NCI-H1092 treated with DMSO at 0.1 percent for 48 hours (cell line): Measurements from ENCODE around the gene FAM3A.

ENCODE experiments used
- DNase-seq: peaks from one replicate; lab custom pipeline; 2025; lab: John Stamatoyannopoulos, UW

FAM3A gene

GRCh38 chrX:154534526-154535322 is 18.7 kb upstream of the FAM3A start:
- peak; percentile 81 for DNase-seq

GRCh38 chrX:154532690-154533089 is 16.7 kb upstream of the FAM3A start:
- no peak for DNase-seq

DNA sequence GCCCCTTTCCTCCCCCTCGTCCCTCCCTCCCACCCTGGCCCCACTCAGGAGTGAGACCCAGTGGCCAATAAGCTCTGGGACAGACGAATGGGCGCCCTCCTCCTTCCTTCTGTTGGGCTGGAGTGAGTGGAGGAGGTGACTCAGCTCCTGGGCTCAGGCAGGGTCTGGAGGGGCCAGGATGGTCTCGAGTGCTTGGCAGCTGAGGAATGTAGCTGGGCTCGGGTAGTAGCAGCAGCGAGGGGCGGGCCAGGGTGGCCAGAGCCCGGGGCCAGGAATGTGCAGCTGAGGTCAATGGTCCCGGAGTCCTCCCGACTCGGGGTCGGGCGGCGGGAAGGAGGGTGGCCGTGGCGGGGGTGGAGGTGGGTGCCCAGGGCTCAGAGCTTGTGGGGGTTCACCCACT is 15.6 kb upstream of the FAM3A start:
- DNase-seq, result no peak

GRCh38 chrX:154530286-154530685 is 14.3 kb upstream of the FAM3A start:
- no peak for DNase-seq

DNA sequence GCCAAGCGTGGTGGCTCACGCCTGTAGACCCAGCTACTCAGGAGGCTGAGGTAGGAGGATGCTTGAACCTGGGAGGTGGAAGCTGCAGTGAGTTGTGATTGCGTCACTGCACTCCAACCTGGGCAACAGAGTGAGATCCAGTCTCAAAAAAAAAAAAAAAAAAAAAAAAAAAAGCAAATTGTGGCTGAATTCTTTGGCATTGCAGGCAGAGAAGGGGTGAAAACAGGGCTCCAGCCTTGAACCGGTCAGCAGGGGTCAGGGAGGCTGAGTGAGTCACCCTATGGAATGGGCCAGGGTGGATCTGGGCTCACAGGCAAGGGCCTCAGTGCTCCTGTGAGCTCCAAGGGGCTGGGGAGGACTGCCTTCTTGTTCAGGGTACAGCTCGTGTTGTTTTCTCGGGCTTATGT is 13.2 kb upstream of the FAM3A start:
- DNase-seq, result no peak

GRCh38 chrX:154526901-154527675 is 11.1 kb upstream of the FAM3A start:
- DNase-seq, result peak; percentile 84

- DNase-seq, result no peak
Measured at GRCh38 chrX:154525606-154526490, 9.8 kb upstream of the FAM3A start.

DNA sequence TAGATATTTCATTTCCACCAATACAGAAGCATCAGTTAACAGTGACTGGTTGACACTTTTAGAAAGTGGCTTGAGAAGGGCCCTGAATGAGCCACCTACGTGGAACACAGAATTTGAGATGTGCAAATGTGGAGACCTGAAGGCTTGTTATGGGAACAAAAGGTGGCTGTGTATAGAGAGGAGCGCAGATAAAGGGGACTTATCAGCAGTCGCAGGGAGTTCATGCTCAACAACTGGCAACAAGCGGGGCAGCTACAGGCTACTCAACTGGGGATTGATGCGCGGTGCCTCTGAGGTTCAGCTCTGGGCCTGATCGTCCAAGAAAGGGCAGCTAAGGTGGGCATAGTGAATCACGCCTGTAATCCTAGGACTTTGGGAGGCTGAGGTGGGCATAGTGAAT is 3.4 kb upstream of the FAM3A start:
- DNase-seq, result no peak

GRCh38 chrX:154517101-154517781 is 1.2 kb upstream of the FAM3A start:
- no peak for DNase-seq

- no peak for DNase-seq
Measured at GRCh38 chrX:154516656-154517100, 646 bp upstream of the FAM3A start.

DNA sequence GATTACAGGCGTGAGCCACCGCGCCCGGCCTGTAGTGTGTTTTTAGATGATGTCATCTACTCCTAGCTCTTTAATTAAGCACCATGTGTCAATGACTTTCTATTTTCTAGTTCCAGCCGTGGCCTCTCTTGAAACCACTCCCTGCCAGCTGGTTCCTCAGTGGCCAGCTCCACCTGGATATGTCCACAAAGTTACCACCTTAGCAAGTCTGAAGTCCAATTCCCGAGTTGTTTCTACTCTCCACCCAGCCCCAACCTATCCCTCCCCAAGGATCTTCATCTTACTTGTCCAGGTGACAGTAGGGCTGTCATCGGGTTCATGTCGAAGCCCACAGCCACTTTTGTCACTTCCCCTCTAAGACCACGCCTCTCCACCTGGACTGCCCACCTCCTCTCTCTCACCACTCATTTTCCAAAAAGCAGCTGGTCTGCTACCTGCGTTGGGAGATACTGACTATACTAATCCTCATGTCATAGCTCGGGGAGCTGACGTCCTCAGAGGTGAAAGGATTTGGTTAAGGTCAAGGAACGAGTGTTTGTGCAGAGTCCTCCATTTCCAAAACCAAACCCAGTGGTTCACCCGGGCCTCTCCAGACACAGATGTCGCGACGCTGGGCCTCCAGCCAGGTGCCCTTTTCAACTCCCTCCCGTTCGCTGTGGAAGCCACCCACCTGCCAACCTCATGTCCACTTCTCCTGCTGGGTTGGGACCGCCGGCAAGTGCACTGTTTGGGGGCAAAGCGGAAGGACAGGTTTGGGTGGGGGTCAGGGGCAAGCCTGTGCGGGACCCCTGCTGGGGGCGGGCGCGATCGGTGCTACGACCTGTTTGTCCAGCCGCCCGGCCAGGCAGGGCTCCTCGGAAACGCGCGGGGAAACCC is 704 bp downstream of the FAM3A start:
- DNase-seq, result peak; percentile 31

DNA sequence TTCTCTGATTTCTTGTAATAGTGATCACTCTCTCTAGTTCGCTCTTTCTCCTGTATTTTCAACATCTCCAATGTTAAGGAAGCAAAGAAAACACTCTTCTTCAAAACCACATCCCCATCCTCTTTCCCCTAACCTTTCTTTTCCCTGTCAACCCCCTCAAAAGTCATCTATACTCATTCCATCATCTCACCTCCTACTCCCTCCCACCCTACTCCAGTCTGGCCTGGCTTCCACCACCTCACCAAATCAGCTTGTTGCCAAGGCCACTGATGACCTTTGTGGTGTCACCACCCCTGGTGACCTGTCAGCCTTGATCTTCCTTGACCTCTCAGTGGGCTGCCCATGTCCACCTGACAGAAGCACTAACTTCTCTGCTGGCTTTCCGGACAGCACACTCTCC is 2.3 kb downstream of the FAM3A start:
- DNase-seq, result no peak

DNA sequence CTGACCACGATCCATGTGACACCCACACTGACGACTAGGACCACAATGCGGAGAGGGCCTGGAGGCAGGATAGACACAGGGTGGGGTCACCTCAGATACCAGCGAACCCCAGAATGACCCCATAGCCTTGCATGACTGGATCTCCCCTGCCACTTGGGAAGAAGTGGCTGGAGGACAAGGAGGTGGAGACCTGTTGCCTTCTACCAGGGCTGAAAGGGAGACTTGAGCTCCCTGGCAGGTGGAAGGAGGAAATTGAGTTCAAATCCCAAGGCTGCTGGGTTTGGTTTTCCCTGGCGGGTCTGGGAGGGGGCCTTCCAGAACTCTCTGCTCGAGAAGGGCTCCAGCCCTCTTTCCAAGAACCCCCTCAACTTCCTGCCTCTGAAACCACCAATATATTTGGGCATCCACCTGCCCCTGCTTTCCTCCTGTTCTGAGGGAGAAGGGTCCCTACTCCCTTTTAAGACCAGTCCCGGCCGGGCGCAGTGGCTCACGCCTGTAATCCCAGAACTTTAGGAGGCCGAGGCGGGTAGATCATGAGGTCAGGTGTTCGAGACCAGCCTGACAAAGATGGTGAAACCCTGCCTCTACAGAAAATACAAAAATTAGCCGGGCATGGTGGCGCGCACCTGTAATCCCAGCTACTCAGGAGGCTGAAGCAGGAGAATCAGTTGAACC is 3.0 kb downstream of the FAM3A start:
- no peak for DNase-seq

- DNase-seq, result no peak
Measured at GRCh38 chrX:154511761-154512160, 4.3 kb downstream of the FAM3A start.

DNA sequence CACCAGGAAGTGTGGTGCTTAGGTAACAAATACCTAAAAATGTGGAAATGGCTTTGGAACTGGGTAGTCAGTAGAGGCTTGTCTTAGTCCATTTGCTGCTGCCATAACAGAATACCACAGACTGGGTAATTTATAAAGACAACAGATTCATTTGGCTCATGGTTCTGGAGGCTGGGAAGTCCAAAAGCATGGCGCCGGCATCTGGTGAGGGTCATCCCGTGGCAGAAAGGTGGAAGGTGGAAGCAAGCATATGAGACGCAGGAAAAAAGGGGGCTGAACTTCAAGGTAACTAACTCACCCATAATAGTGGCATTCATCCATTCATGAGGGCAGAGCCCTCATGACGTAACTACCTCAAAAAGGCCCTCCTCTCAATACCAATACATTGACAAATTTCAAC is 6.6 kb downstream of the FAM3A start:
- no peak for DNase-seq

GRCh38 chrX:154508384-154508745 is 7.7 kb downstream of the FAM3A start:
- DNase-seq, result no peak

GRCh38 chrX:154507673-154508383 is 8.2 kb downstream of the FAM3A start:
- no peak for DNase-seq

DNA sequence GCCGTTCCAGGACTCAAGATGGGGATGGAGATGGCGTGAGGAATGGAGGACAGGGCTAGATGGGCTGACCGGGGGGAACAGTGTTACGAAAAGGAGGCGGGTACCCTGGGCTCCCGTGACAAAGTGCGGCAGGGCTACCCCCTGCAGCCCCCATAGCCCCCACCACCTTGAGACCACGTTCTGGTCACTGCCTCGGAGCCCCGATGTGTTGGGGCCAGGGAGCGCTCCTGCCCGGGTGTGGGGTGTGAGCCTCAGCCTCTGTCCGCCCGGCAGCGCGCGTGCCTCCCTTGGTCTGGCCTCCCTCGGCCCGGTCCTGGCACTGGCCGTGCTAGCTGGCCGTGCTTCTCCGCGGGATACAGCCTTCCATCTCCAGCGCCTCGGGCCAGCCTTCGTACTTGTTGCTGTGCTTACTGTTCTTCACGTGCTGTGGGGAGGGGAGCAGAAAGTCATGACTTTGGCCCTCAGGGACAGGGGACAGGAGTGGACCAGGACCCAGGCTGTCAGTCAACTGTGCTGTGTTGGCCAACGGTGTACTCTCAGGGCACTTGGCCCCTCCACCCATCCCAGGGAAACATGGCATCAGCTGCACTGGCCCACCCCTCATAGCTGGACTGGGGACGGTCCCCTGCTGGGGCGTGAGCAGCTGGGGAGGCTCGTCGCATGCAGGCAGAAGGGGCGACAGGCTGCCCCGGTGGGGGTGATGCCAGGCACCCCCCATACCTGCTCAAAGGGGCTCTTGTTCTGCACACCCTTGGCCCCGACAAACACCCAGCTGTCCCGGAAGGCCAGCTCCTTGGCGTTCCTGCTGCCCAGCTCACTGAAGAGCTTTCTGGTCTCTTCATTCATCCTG is 9.3 kb downstream of the FAM3A start:
- no peak for DNase-seq

DNA sequence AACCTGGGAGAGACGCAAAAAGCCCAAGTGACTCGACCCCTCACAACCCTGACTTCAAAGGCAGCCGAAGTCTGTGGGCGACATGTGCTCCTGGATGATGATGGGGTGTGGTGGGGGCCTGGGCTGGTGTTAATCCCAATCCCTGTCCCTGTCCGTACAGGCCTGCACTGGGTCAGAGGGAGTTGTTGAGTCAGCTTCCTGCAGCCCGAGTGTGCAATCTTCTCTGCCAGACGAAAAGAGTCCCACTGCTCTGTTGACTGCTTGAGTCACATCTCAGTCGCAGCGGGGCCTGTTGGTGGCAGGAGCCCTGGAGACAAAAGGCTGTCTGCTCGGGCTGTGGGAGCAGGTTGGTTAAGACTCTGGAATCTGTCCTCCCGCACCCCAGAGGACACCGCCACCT is 10.3 kb downstream of the FAM3A start:
- no peak for DNase-seq
